GM18526 (cell line): Measurements from ENCODE around the gene PDGFC.

Experiments used
- POLR2A ChIP-seq: IDR thresholded peaks from 3 replicates; pipeline ENCODE4 v1.6.1; 2011; ENCODE audit not compliant: insufficient read length; ENCODE audit errors: extremely low read depth

PDGFC gene

DNA sequence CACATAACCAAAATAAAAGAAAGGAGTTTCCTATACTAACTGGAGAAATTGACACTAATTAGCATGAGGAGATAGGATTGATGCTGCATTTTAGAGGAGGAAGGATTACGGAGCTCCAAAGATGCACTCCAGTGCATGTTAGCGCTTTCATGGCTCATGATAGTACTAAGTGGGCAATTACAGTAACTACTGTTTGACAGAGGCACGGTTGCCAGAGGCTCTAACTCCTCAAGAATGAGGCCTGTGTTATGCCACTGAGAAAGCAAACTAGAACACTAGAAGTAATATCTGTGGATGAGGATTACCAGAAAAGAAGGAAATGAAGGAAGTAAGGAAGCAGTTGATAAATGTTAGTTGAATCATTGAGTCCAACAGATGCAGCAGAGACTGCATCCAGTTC is 19.6 kb upstream of the PDGFC start:
- TF ChIP-seq POLR2A = no peak

DNA sequence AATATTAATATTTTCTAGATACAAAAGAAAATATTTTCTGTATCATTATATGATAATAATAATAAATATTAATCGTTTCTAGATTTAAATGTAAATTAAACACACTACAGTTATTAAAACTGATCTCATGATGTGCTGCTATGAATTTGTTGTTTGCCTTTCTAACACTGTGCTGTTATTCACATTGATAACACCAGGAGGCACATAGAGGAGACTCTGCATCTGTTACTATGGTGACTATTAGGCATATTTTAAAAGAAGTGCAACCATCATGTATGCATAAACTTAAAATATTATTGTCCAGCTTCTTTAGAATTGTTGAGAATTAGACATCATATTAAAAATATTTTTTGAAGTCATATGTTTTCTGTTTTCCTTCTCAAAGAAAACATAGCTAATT is 11.8 kb upstream of the PDGFC start:
- no peak for TF ChIP-seq POLR2A

- no peak for TF ChIP-seq POLR2A
Observed at GRCh38 chr4:156981262-156981769, 9.7 kb upstream of the PDGFC start.

- TF ChIP-seq POLR2A = no peak
Observed at GRCh38 chr4:156977435-156978160, 6.0 kb upstream of the PDGFC start.

GRCh38 chr4:156976147-156976546 is 4.5 kb upstream of the PDGFC start:
- no peak for TF ChIP-seq POLR2A

DNA sequence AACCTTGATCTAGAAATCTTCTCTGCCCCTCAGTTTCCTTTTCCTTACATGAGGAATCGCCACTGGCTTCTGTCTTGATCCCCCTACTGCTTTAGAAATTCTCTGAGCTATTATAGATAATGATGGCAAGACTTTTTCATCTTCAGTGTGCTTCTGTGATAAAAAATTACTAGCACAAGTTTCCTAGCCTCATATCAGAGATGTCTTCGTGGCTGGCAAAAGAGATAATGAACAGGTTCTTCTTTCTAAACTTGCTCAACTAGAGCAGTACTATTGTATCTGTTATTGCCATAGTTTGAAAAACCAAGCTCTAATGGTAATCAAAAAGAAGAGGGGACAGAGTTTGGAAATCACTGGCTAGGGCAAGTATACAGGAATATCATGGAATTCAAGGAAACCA is 4.1 kb upstream of the PDGFC start:
- no peak for TF ChIP-seq POLR2A

- TF ChIP-seq POLR2A = no peak
Observed at GRCh38 chr4:156974264-156974663, 2.7 kb upstream of the PDGFC start.

DNA sequence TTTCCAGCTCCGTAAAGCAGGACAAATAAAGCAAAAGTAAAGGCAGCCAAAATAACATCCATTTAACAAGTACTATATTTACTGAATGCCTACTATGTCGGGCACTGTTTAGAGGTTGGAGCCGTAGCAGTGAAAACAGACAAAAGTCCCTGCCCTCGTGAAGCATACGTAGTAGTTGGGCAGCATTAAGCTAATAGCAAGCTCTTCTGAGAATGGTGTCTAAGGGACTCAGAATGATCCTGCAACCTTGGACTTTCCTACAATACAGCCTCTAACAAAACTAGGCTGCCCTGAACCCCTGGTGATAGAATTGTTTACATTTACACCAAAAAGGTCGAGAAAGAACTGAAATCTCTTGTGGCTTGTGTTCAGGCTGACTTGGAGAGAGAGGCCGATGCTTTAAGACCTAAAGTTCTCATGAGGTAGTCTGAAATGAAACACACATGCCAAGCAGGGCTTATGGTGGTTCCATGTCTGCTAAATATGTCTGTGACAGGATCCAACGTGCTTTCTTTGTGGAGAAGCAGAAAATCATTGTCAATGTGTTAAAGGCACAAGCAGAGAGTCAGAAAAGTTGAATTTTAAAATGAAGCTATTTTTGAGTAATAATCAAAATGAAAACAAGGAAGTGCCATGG is 898 bp upstream of the PDGFC start:
- no peak for TF ChIP-seq POLR2A

GRCh38 chr4:156971165-156971675 is 379 bp downstream of the PDGFC start:
- no peak for TF ChIP-seq POLR2A

- TF ChIP-seq POLR2A = no peak
Observed at GRCh38 chr4:156970501-156971164, 966 bp downstream of the PDGFC start.

GRCh38 chr4:156969911-156970310 is 1.7 kb downstream of the PDGFC start:
- TF ChIP-seq POLR2A = no peak

DNA sequence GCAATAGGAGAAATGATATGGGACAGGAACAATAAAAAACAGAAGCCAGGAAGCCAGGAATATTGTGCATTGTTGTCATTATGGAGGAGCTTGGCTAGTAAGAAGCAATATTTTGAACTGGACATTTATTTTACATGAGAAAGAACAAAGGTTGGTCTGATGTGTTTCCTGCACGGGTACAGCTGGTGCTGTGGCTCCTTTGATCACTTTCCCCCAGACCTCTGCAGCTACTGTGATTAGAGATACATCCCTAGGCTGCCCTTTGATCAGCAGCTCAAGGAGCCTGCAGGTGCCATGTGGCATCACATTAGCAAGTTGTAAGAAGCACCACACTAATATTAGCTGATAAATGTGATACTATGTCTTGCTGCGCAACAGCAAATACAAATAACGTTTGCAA is 2.5 kb downstream of the PDGFC start:
- no peak for TF ChIP-seq POLR2A

DNA sequence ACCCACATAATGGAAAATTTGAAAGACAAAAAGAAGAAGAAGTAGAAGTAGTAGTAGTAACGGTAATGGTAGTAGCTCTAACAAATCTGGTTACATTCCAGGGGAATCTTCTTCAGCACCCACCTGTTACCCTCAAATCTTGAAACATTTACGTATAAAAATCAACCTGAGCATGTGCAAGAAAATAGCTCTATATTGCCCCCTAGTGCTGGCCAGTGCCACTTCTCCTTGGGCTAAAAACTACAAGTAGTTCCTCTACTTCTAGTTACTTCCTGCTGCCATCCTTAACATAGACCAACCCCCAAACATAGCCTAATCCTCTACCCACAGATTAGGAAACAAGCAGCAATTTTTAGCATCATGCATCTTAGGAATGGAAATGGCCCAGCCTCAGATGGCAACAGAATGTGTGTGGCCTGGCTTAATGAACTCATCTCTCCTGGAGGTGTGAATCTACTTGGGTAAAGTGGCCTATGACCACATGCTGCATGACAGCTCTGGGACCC is 3.1 kb downstream of the PDGFC start:
- no peak for TF ChIP-seq POLR2A

DNA sequence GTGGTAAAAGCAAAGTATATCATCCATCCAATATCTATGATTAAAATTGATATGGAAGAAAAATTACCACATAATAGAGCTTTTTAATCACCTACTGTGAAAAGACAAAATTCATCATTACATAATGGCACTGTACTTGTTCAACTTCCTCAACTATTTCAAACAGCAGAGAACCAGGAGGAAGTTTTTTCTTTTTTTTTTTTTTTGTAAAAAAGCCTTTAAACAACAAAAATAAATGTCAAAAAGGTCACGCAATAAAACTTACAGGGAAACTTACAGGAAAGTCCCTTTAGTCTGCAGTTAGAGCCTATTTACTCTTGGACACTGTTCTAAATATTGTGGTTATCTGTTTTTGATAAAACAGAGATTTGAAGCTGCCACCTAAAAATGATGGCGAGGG is 4.8 kb downstream of the PDGFC start:
- TF ChIP-seq POLR2A = no peak

GRCh38 chr4:156963419-156963818 is 8.2 kb downstream of the PDGFC start:
- TF ChIP-seq POLR2A = no peak

- TF ChIP-seq POLR2A = no peak
Observed at GRCh38 chr4:156962528-156962974, 9.0 kb downstream of the PDGFC start.
